GM12878 (cell line): ENCODE data around the gene CD9. TPM values are rescaled to one million over a fixed set of nuclear protein-coding genes. Genes with fewer than 3 reads are reported as not detected.

Experiments used
- ATF2 ChIP-seq: IDR thresholded peaks from 2 replicates; pipeline ENCODE4 v1.6.1; 2012; ENCODE audit warnings: low read length, inconsistent platforms
- PAX8 ChIP-seq: fragments of 450-650 bp; IDR thresholded peaks from 2 replicates; pipeline ENCODE4 v1.6.1; 2017; ENCODE audit warnings: mild to moderate bottlenecking, moderate library complexity
- RFX5 ChIP-seq: IDR thresholded peaks from 2 replicates; pipeline ENCODE4 v1.6.1; 2011; ENCODE audit warnings: low read depth, low read length, improper control_type of control experiment
- polyA plus RNA-seq, 11 experiments: library from polyadenylated mRNA; depleted of rRNA in 4 of 11; unstranded in 6 of 11; stranded (reverse) in 5 of 11; fragments of >200 nt; fragmentation: Nextera tagmentation in 4 of 11; fragmentation: Illumina TruSeq in 1 of 11; extraction: Ambion mirVana in 4 of 11; extraction: Trizol in 1 of 11; gene quantifications; 1 replicate in 1 of 11; 2 replicates in 10 of 11; pipeline versions ENCODE4 v1.2.1 to v1.2.3, GENCODE V29; 2011 to 2016; ENCODE audit warnings: inconsistent platforms in 2 of 11, missing spikeins in 2 of 11, low read depth in 1 of 11
- total RNA-seq, 4 experiments: library from RNA; depleted of rRNA in 3 of 4; stranded (reverse); fragments of >200 nt in 3 of 4; fragmentation: Illumina TruSeq in 1 of 4; extraction: Trizol in 1 of 4; gene quantifications; 2 replicates each; pipeline versions ENCODE4 v1.2.1 to v1.2.3, GENCODE V29; 2013 to 2021
- TF ChIP-seq, protein P1 (sequence below): fragments of 450-650 bp; IDR thresholded peaks from 2 replicates; pipeline ENCODE4 v1.6.1; 2017; ENCODE audit warnings: mild to moderate bottlenecking, low read depth, inconsistent platforms; ENCODE audit not compliant: poor library complexity, severe bottlenecking
- TF ChIP-seq, protein P2 (sequence below): IDR thresholded peaks from 2 replicates; pipeline ENCODE4 v1.6.1; 2012; ENCODE audit warnings: low read depth, low read length, improper control_type of control experiment

CD9 gene
- total and polyA plus RNA-seq, 10 of the 15 experiments (the other 5 are each of a cell fraction or from before 2014, with no cell fraction given): 4.8 to 29.9 (median 9.7) TPM

DNA sequence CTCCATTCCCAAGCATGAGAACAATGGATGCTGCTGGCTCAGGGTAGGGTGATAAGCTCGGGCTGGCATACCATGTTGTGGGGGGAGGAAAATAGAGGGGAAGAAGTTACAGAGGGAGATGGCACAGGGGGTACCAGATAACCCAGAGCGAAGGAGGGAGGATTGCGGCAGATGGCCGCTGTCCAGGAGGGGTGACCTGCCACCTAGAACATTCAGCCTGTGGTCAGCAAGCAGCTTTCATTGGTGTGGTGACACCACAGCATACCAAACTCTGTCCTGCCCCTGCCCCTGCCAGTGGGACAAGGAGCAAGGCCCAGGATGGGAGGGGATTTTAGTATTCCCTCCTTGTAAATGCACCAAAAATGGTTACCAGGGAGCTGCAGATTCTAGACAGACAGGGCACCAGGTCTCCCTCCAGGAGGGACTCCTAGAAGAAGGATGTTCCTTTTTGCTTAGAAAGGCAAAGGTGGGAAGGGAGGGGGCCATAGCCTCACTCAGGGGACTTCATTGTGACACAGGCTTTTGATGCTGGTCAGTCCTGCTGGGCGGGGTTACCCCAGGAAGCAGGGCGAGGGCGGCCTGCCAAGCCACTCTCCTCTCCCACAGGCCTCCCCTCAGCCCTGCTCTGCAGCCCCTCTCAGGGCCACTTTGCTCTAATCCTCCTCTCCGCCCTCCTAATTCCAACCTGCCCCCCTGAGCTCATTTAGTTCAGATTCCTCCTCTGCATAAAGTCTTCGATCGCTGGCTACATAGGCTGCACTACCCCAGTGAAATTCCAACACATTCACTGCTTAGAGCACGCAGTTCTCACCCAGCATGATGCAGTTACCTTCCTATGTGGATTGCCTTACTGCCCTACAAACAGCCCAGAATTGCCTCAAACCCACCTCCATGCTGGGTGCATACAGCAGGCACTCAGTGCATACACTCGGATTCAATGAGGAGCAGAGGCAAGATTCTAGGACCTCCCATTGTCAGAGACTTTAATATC lies 74.3 kb downstream of the CD9 start (continued):
- TF ChIP-seq, protein P1, sequence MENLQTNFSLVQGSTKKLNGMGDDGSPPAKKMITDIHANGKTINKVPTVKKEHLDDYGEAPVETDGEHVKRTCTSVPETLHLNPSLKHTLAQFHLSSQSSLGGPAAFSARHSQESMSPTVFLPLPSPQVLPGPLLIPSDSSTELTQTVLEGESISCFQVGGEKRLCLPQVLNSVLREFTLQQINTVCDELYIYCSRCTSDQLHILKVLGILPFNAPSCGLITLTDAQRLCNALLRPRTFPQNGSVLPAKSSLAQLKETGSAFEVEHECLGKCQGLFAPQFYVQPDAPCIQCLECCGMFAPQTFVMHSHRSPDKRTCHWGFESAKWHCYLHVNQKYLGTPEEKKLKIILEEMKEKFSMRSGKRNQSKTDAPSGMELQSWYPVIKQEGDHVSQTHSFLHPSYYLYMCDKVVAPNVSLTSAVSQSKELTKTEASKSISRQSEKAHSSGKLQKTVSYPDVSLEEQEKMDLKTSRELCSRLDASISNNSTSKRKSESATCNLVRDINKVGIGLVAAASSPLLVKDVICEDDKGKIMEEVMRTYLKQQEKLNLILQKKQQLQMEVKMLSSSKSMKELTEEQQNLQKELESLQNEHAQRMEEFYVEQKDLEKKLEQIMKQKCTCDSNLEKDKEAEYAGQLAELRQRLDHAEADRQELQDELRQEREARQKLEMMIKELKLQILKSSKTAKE: no peak
- no peak for TF ChIP-seq RFX5
- TF ChIP-seq PAX8: no peak
- TF ChIP-seq, protein P2, sequence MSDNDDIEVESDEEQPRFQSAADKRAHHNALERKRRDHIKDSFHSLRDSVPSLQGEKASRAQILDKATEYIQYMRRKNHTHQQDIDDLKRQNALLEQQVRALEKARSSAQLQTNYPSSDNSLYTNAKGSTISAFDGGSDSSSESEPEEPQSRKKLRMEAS: no peak
- no peak for TF ChIP-seq ATF2
